GM04504 (cell line): ENCODE measurements around the gene LETM1.

Source experiments
- DNase-seq: peaks from one replicate; pipeline ENCODE4 v3.0.0-alpha.2; 2012; ENCODE audit warnings: low read depth

Gene LETM1

GRCh38 chr4:1856071-1856942 lies at the start of gene LETM1:
Gene LETM1, minus strand, starts transcription at chr4:1856156. Its CDS starts 206 bp downstream, at chr4:1855950.
- peak; percentile 90 for DNase-seq

- DNase-seq: no peak
Measured at GRCh38 chr4:1904042-1904441, 48.1 kb upstream of the LETM1 start.

DNA sequence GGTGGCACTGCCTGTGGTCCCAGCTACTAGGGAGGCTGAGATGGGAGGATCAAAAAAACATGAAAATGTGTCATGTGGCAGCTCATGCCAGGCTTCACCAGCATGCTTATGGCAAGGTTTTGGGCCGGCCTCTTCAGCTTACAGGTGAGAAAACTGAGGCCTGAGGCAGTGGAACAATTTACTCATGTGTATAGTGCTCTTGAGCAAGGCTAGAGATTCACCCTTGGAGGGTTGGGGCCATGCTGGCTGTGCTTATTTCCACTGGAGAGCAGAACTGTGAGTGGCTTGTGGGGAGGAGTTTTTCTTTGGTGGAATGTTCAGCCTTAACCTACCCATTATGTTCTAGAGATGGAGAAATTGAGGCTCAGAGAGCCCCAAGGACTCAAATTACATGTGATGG lies 47.1 kb upstream of the LETM1 start:
- no peak for DNase-seq

- no peak for DNase-seq
Measured at GRCh38 chr4:1902243-1902642, 46.3 kb upstream of the LETM1 start.

DNA sequence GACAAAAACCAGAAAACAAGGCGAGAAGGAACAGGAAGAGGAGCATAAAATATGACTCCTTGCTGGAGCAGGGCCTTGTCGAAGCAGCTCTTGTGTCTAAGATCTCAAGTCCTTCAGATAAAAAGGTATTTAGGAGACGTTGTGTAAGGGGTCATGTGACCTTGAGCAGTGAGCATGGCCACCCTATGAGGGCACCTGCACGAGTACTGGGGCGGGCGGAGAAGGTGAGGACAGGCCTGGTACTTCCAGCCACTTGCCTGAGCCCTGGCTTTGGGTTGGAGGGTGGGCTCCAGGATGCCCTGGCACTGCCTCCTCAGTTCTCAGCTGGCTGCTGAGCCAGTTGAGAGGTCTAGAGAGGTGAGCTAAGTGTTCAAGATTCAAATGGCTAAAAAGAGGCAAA lies 45.2 kb upstream of the LETM1 start:
- DNase-seq: no peak

DNA sequence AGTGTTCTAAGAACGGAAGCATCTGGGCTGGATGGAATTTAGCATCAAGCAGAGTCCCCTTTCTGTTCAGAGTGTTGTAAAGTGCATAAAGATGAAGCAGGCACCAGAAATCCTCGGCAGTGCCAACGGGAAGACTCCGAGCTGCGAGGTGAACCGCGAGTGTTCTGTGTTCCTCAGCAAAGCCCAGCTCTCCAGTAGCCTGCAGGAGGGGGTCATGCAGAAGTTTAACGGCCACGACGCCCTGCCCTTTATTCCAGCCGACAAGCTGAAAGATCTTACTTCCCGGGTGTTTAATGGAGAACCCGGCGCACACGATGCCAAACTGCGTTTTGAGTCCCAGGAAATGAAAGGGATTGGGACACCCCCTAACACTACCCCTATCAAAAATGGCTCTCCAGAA lies 44.7 kb upstream of the LETM1 start:
- no peak for DNase-seq

- DNase-seq: no peak
Measured at GRCh38 chr4:1900087-1900433, 44.1 kb upstream of the LETM1 start.

DNA sequence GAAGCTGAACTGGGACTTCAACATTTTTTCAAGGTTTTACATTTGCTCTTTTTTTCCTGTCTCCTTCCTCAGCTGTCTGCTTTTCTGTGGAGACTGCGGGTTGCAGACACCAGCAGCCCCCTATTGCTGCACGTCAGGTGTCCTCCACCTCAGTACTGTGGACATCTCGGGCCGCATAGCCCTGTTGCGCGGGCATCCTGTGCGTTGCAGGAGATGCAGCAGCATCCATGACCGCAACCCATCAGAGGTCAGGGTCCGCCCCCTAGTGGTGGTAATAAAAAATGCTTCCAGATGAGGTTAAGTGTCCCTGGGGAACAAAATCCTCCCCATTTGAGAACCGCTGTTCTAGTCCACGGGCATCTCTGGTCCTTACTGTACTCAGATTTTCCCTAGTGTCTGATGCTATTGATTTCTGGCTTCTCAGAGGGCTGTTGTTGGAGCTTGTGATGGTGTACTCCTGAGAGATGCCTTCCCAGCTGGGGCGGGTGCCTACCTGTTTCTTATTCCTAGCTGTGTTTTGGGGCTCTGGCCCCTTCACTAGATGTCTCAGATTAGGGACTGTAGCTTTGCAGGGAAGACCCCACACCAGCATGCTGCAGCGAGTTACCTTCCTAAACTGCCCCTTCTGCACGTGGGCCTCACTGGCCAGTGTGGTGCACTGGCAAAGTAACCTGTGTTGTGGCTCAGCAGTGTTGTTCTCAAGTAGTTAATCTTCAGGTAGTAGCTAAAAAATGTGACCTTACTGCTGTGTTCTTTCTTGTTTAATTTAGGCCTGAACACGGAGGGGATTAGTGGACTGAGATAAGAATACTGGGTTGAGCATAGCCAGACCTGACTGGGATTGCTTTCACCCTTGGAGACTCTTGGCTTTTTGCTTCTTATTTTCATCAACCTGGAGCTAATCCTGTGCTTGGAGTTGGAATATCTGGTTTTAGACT lies 43.5 kb upstream of the LETM1 start:
- peak; percentile 53 for DNase-seq

GRCh38 chr4:1898681-1899080 lies 42.7 kb upstream of the LETM1 start:
- no peak for DNase-seq

GRCh38 chr4:1898007-1898406 lies 42.1 kb upstream of the LETM1 start:
- no peak for DNase-seq

- no peak for DNase-seq
Measured at GRCh38 chr4:1896658-1896991, 40.7 kb upstream of the LETM1 start.

- no peak for DNase-seq
Measured at GRCh38 chr4:1895971-1896657, 40.2 kb upstream of the LETM1 start.

DNA sequence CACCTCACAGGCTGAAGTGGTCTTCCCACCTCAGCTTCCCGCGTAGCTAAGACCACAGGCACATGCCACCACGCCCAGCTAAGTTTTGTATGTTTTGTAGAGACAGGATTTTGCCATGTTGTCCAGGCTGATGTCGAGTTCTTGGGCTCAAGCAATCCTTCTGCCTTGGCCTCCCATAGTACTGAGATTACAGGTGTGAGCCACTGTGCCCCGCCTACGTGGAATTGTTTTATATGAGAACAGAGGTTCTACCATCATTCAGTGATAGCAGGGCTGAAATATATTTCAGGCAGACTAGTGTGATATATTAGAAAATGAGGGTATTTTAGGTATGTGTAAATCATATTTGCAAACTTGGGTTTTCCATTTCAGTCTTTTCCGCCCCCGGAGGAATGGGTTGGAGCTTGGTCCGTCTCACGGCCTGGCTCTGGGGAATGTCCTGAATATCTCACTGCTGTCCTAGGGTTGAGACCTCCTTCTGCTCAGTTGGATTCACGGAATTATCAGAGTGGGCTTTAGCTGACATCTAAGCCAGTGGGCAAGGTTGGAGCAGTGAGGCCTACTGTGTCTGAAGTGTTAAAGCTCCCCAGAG lies 35.1 kb upstream of the LETM1 start:
- no peak for DNase-seq

DNA sequence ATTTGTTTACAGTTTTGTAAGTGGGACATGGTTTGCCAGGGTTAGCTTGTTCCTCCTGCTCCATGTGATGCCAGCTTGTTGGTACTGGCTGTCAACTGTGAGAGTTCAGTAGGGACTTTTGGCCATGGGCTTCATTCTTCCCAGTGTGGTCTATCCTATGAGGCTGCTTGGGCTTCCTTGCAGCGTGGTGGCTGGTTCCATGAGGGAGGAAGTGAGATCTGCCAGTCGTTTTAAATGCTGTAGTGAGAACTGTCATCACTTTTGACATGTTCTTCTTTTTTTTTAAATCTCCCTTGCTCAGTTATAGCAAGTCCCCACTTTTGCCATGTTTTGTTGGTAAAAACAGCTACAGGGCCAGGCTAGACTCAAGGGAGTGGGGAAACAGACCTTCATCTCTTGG lies 31.1 kb upstream of the LETM1 start:
- no peak for DNase-seq

- no peak for DNase-seq
Measured at GRCh38 chr4:1885414-1885813, 29.5 kb upstream of the LETM1 start.

DNA sequence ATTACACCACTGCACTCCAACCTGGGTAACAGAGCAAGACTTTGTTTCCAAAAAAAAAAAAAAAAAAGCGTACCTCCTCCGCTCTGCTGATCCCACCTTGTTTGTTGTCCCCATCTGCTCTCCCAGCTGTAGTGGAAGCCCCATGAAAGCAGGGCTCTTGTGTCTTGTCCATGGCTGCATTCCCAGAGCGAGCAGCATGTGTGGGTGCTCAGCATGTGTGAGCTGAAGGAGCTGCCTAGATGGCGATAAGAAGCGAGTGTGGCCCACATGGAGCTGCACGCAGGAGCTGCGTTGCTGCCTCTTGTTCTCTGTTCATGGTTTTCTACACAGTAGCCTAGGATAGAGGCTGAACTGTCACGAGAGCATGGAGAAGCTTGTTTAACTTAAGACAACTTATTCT lies 27.6 kb upstream of the LETM1 start:
- DNase-seq: no peak

GRCh38 chr4:1882850-1883271 lies 26.9 kb upstream of the LETM1 start:
- no peak for DNase-seq

DNA sequence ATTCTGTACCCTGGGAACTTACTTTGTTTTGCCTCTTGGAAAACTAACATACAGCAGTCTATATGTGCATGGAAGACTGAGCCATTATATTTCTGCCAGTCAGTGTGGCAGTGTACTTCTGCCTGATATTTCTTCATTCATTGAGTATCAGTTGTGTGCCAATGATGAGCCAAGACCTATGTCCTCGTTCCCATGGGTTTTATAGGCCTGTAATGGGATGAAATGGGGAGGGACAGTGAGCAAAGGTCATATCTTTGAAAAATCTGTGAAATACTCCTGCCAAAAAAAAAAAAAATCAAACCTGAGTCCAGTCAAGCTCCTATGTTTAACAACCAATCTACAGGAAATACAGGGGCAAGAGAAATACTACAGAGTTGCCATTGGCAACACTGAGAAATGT lies 24.4 kb upstream of the LETM1 start:
- no peak for DNase-seq

- DNase-seq: no peak
Measured at GRCh38 chr4:1879485-1879884, 23.5 kb upstream of the LETM1 start.

DNA sequence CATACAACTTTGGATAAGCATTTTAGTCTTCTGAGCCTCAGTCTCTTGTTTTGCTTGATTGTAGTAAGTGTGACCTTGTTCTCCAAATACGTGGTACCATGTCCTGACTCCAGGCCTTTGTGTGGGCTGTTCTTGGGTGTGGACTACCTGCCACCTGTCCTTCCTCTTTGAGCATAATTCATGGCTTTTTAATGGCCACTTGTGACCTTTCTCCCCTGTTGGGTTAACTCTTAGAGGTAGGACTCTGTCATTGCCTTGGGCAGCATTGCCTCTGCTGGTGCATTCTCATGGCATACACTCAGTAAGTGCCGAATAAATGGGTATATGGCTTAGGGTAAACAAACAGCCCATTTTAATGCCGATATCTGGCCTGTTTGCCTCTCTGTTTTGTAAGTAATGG lies 18.2 kb upstream of the LETM1 start:
- no peak for DNase-seq

- no peak for DNase-seq
Measured at GRCh38 chr4:1873776-1874175, 17.8 kb upstream of the LETM1 start.

GRCh38 chr4:1873291-1873690 lies 17.3 kb upstream of the LETM1 start:
- no peak for DNase-seq
